Duodenal mucosa (tissue), 2 donors: ENCODE results near the gene ZCCHC14.
"Not testable (repeated sequence)": the region's sequence is repeated elsewhere in the genome, so short reads cannot be mapped to it uniquely, and the experiment has no call there.

Source experiments
- H3K27ac ChIP-seq: one replicate; pipeline ENCODE4 v1.7.0; 2013; ENCODE audit warnings: low read depth, low read length
- H3K27me3 ChIP-seq, 2 donors: one replicate each; pipeline ENCODE4 v1.7.0; 2013; ENCODE audit warnings: low read length in 2 of 2, control low read depth in 1 of 2; ENCODE audit not compliant: insufficient read depth in 2 of 2, control insufficient read depth in 1 of 2
- H3K36me3 ChIP-seq, 2 donors: one replicate each; pipeline ENCODE4 v1.7.0; 2013; ENCODE audit warnings: low read length in 2 of 2, control low read depth in 1 of 2; ENCODE audit not compliant: insufficient read depth in 2 of 2, control insufficient read depth in 1 of 2
- H3K4me1 ChIP-seq, 2 donors: one replicate each; pipeline ENCODE4 v1.7.0; 2013; ENCODE audit warnings: low read length in 2 of 2, control low read depth in 1 of 2; ENCODE audit not compliant: insufficient read depth in 2 of 2, control insufficient read depth in 1 of 2
- H3K4me3 ChIP-seq, 2 donors: one replicate each; pipeline ENCODE4 v1.7.0; 2013; ENCODE audit warnings: low read length in 2 of 2, low read depth in 1 of 2
- H3K9ac ChIP-seq, 2 donors: one replicate each; pipeline ENCODE4 v1.7.0; 2013; ENCODE audit warnings: low read length in 2 of 2, low read depth in 1 of 2
- H3K9me3 ChIP-seq, 2 donors: one replicate each; pipeline ENCODE4 v1.7.0; 2013; ENCODE audit warnings: low read length in 2 of 2, control low read depth in 1 of 2; ENCODE audit not compliant: control insufficient read depth in 1 of 2

Gene ZCCHC14

GRCh38 chr16:87525352-87525751, 32.5 kb upstream of the ZCCHC14 start:
- H3K9me3 ChIP-seq: no peaks in the 10 kb centered on the region
- no peaks in the 10 kb centered on the region for H3K27me3 ChIP-seq
- H3K4me1 ChIP-seq: peaks cover 8 to 14% of the 10 kb centered on the region in 2 donors
- no peak overlapping the region for H3K27ac ChIP-seq
- no peak overlapping the region for H3K9ac ChIP-seq
- H3K36me3 ChIP-seq: no peaks in the 10 kb centered on the region
- H3K4me3 ChIP-seq: no peak overlapping the region

- no peak overlapping the region for H3K27ac ChIP-seq
- peaks cover 8 to 12% of the 10 kb centered on the region in 2 donors for H3K4me1 ChIP-seq
- no peaks in the 10 kb centered on the region for H3K27me3 ChIP-seq
- H3K4me3 ChIP-seq: no peak overlapping the region
- H3K9ac ChIP-seq: no peak overlapping the region
- H3K9me3 ChIP-seq: no peaks in the 10 kb centered on the region
- no peaks in the 10 kb centered on the region for H3K36me3 ChIP-seq
Measured at GRCh38 chr16:87524407-87524806, 31.6 kb upstream of the ZCCHC14 start.

DNA sequence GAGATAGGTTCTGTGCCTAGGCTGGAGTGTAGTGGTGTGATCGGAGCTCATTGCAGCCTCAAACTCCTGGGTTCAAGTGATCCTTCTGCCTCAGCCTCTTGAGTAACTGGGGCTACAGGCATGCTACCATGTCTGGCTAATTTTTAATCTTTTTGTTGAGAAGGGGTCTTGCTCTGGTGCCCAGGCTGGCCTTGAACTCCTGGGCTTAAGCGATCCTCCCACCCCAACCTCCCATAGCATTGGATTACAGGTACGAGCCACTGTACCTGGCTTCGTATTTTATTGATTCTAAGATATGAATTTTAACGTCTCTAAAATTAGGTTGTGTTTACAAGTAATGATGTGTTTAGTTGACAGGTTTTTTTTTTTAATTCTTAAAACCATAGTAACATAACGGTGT, 30.8 kb upstream of the ZCCHC14 start:
- not testable (repeated sequence) for H3K4me1 ChIP-seq, H3K9me3 ChIP-seq

GRCh38 chr16:87521764-87522163, 28.9 kb upstream of the ZCCHC14 start:
- not testable (repeated sequence) for H3K27me3 ChIP-seq, H3K9ac ChIP-seq, H3K4me3 ChIP-seq, H3K27ac ChIP-seq, H3K9me3 ChIP-seq, H3K36me3 ChIP-seq, H3K4me1 ChIP-seq

More for the DNA sequence above, 30.8 kb upstream of the ZCCHC14 start:
- H3K27ac ChIP-seq, H3K27me3 ChIP-seq, H3K9ac ChIP-seq, H3K4me3 ChIP-seq, H3K36me3 ChIP-seq: not testable (repeated sequence)

DNA sequence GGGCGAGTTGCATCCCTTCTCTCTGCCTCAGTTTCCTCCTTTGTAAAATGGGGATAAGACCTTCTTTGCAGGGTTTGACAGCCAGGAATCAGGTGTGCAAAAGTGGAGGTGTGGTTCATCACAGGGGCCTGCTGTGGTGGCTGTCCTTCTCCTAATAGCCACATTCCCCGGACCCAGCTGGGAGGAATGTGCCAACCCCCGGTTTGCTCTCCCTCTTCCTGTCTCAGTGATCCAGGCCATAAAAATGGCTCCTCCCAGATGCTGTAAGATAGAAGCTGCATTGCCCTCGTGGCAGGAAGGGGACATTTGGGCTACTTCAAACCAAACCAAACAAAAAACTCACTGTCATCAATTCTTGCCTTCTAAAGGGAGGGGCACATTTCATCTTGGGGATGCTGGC, 26.3 kb upstream of the ZCCHC14 start:
- not testable (repeated sequence) for H3K36me3 ChIP-seq, H3K4me3 ChIP-seq, H3K27me3 ChIP-seq, H3K27ac ChIP-seq, H3K4me1 ChIP-seq, H3K9me3 ChIP-seq, H3K9ac ChIP-seq

DNA sequence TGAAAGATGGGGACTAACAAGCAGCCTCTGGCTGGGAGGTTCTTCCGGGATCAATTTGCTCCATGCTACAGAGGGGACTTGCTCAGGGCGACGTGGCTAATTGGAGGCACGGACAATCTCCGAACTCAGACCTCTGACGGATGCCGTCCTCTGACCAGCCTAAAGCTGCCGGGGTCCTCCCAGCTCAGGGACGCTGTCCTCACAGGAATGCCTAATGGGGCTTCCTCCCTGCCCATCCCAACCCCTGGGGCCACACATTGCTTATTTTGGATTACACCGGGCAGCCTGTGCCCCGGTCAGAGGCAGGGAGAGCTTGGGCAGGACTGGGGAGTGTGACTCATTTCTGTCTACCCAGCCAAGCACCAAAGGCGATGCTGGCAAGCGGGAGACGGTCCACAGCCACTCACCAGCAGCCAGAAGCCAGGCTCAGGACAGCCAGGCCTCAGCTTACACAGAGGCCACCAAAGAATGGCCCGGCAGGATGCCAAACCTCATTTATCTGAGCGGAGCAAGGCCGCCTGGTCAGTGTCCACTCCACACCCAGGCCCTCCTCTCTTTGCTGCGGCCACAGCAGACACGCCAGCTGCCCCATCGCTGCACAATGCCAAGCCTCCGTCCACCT, 25.7 kb upstream of the ZCCHC14 start:
- not testable (repeated sequence) for H3K9me3 ChIP-seq, H3K27me3 ChIP-seq, H3K4me3 ChIP-seq, H3K9ac ChIP-seq, H3K36me3 ChIP-seq, H3K4me1 ChIP-seq, H3K27ac ChIP-seq

DNA sequence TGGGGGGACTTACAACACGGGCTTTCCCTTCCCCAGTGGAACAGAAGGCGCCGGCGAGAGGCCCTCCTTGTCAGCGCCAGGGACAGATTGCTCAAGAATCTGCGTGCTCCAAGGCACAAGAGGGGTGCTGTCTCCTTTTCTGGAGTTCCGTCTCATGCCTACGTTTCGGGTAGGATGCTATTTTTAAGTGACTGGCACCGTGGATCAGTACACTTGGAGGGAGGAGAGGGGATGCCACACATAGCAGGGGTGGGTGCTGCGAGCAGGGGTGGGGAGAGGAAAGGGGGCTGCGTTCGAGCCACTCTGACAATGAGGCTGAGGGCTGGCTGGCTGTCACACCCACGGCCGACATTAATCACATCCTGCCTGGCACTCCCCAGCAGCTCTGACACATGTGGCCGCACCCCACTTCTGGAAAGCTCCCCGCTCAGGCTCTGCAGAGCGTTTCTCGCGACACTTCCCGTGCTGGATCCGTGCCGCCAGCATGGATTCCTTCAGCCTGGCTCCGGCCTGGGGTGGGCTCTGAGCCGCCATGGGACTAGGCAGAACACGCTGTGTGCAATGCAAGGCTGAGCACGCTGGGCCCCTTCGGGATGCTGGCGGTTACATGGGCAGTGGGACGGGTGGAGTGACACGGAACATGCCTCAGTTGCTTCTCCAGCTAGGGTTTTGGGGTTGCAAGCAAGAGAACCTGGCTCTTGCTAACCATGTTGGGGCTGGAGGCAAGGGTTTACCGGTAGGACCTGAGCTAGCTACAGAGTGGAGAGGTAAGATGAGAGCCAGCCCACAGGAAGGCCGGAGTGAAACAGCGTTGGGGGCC, 25.0 kb upstream of the ZCCHC14 start:
- H3K4me3 ChIP-seq, H3K4me1 ChIP-seq, H3K9me3 ChIP-seq, H3K27ac ChIP-seq, H3K27me3 ChIP-seq, H3K36me3 ChIP-seq: not testable (repeated sequence)
- H3K9ac ChIP-seq: peak overlapping the region; percentile 33 to 54

DNA sequence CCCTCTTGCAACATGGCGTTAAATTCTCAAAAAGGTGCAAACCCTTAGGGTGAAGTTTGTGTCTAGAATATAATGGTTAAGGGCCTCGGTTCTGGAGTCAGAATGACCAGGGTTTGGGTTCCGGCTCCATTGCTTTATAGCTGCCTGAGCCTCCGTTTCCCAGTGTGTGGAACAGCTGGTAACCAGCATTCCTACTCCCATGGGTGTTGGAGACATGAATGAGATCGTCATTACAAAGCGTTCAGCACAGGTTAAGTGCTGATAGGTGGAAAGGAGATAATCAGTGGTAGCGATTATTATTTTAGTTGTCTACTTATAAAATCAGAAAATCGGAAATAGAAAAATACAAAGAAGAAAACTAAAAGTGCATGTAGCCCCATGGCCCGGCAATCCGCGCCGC, 23.5 kb upstream of the ZCCHC14 start:
- Histone ChIP-seq H3K27ac (no peak overlapping the region), H3K4me3 (no peak overlapping the region), H3K9me3 (no peaks in the 10 kb centered on the region), H3K4me1 (peaks cover 4 to 8% of the 10 kb centered on the region in 2 donors), H3K27me3 (no peaks in the 10 kb centered on the region), H3K36me3 (no peaks in the 10 kb centered on the region), H3K9ac (no peak overlapping the region)

DNA sequence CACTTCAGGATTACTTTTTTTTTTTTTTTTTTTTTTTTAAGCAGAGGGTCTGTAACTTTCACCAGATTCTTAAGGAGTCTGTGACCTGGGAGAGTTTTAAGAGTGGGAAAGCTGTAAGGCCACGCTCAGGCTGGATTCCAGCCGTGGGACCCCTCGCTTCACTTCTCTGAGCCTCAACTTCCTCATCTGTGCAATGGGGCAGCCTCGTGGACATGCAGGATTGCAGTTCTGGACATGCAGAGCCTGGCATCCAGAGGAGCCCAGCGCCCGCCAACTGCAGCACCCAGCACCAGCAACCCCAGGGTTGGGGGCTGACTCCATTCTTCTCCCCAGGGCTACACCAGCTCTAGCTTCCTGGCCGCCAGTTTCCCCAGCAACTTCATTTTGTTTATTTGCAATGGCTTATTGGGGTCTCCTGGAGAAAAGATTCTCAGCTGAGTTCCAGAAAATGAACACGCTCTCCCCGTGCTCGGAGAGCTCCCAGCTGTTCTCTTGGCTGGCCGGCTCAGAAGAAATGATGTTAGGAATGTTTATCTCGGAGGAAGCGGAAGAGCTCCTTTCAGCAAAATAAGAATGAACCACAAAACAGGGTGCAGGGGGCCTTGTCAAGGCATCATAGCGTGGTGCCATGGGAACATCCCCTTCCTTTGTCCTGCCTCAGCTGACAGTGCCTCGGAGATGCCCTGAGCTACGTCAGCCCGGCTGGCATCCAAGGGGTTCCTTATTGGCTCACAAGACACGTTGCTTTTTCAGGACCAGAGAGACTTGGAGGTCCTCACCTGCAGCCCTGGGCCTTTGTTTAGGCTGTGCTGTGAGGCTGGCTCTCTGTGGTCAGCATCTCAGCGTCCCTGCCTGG, 22.9 kb upstream of the ZCCHC14 start:
- H3K9me3 ChIP-seq: no peaks in the 10 kb centered on the region
- H3K27ac ChIP-seq: no peak overlapping the region
- H3K4me1 ChIP-seq: peaks cover 4 to 8% of the 10 kb centered on the region in 2 donors
- H3K36me3 ChIP-seq: no peaks in the 10 kb centered on the region
- H3K4me3 ChIP-seq: no peak overlapping the region
- no peaks in the 10 kb centered on the region for H3K27me3 ChIP-seq
- no peak overlapping the region for H3K9ac ChIP-seq

DNA sequence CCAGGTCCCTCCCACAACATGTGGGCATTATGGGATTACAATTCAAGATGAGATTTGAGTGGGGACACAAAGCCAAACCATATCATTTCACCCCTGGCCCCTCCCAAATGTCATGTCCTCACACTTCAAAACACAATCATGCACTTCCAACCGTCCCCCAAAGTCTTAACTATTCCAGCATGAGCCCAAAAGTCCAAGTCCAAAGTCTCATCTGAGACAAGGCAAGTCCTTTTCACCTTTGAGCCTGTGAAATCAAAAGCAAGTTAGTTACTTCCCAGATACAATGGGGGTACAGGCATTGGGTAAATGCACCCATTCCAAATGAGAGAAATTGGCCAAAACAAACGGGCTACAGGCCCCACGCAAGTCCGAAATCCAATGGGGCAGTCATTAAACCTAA, 17.0 kb upstream of the ZCCHC14 start:
- not testable (repeated sequence) for H3K27me3 ChIP-seq, H3K4me3 ChIP-seq, H3K9ac ChIP-seq, H3K36me3 ChIP-seq, H3K27ac ChIP-seq, H3K9me3 ChIP-seq
- H3K4me1 ChIP-seq: peaks cover 13 to 14% of the 10 kb centered on the region in 2 donors
